GM12891 (cell line): ENCODE results near the gene SRGAP3.

Experiments
- POLR2A ChIP-seq: IDR thresholded peaks from 2 replicates; pipeline ENCODE4 v1.6.1; 2011; ENCODE audit warnings: low read depth, low read length, control low read depth
- POLR2AphosphoS5 ChIP-seq: IDR thresholded peaks from 2 replicates; pipeline ENCODE4 v1.6.1; 2011; ENCODE audit warnings: low read depth, low read length, control low read depth
- SPI1 ChIP-seq: IDR thresholded peaks from 2 replicates; pipeline ENCODE4 v1.6.1; 2011; ENCODE audit warnings: low read depth, low read length, control low read depth
- TAF1 ChIP-seq: IDR thresholded peaks from 2 replicates; pipeline ENCODE4 v1.6.1; 2011; ENCODE audit warnings: low read depth, low read length, control low read depth

DNA sequence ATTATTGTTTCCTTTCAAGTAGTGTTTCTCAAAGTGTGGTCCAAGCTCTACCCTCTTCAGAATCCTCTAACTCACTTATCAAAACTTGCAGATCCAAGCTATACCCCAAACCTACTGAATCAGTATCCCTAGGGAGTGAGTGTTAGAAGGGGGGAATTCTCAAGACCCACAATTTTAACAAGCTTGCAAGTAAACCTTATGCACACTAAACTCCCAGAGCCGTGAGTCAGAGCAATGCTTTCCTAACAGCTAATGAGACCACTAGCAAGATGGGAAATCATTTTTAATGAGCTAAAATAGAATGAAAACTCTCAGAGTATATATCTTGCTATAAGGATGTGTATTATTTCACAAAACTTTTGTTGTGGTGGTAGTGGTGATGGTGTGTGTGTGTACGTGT is 41.1 kb upstream of the SRGAP3 start:
- TF ChIP-seq TAF1 (no peak), POLR2AphosphoS5 (no peak), POLR2A (no peak), SPI1 (no peak)
